GM18502 (cell line): ENCODE results near the gene PYGO1.
A peak's percentile ranks its signal among the peaks of the same experiment; 100 is the strongest.
"Not testable (repeated sequence)": the region's sequence is repeated elsewhere in the genome, so short reads cannot be mapped to it uniquely, and the experiment has no call there.

Source experiments
- ATAC-seq: cut with Tn5 transposase; IDR thresholded peaks from one replicate; pipeline ENCODE4 v1.9.1; 2021; ENCODE audit warnings: mild to moderate bottlenecking; ENCODE audit not compliant: unreplicated experiment, poor library complexity

PYGO1 gene, protein sequence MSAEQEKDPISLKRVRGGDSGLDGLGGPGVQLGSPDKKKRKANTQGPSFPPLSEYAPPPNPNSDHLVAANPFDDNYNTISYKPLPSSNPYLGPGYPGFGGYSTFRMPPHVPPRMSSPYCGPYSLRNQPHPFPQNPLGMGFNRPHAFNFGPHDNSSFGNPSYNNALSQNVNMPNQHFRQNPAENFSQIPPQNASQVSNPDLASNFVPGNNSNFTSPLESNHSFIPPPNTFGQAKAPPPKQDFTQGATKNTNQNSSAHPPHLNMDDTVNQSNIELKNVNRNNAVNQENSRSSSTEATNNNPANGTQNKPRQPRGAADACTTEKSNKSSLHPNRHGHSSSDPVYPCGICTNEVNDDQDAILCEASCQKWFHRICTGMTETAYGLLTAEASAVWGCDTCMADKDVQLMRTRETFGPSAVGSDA

DNA sequence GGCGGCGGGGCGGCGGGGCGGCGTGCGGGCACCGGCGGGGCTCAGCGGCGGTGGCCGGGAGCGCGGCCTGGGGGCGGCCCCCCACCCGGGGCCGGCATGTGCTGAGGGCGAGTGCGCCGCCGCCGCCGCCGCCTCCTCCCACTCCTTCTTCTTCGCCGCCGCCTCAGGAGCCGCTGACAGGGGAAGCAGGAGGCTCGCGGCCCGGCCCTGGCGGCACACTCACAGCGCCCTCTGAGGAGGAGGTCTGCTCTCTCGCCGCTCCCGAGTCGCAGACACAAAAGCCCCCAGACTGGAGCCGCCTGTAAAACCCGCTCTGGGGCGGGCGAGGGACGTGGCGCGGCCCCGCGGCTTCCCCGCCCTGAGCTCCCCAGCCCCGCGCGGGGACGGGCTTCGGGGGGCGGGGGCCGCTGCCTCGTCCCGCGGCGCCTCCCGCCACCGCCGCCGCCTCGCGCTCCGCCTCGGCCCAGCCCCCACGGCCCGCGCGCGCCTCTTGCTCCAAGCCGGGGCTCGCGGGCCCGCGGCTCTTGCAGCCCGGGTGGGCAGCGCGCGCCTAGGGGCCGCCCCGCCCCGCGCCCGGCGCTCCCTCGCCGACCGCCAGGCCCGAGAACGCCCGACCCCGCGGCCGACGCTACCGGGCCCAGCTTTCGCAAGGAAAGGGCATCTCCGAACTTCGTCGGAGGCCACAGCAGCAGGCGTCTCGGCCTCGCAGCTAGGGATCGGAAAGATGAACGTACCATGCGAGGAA, at the start of gene PYGO1:
Gene PYGO1, minus strand, starts transcription at position 276 of the 745 bp plus-strand sequence. CDS start 462 bp downstream, outside the sequence.
- peak; percentile 78 for ATAC-seq

DNA sequence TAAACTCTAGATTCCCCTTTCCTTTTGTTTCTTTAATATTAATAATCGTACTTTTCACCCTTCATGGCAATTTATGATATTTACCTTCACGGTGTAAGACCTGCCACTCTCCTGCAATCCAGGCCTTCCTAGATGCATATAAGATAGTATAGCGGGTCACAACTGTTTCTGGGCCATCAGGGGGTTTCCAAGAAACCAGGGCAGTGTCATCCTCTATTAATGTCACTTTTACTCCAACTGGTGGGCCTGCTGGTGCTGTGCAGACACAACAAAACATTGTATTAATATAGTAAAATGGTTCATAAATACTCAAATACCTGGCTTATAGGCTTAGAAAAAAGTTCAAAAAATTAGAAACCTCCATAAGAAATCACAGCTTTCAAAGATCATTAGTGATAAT, 48.9 kb upstream of the PYGO1 start:
- ATAC-seq = no peak

- no peak for ATAC-seq
Observed at GRCh38 chr15:55633731-55634130, 45.6 kb upstream of the PYGO1 start.

DNA sequence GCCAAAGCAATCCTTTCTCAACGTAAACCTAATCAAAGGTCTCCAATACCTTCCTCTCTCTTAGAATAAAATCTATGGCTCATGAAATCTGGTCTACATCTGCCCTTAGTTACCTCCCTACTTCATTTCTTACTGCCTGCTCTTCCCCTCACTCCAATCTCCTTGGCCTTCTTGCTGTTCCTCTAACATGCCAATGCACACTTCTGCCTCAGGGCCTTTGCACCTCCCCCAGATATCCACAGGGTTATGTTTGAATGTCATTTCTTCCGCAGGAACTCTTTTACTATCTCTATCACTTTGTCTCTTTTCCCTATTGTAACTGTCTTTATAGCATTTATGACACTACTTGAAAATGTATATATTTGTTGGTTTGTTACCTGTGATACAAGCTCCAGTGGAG, 44.3 kb upstream of the PYGO1 start:
- no peak for ATAC-seq

DNA sequence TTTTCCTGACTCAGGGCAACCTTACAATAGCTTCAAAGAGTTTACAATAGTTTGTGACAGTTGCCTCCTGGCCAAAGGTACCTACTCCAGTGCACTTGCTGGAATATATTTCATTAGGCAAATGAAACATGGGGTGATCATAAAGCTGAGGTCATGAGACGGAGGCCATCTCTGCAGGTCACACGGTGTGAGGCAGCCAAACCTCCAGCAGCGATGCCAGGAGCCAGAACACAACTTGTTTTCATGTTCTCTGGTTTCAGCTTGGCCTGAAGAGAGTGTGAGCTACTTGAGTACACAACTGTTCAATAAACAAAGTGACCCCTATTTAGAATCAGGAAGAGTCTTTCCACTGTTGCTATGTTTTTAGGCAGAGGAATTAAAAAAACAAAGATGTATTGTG, 42.7 kb upstream of the PYGO1 start:
- no peak for ATAC-seq

DNA sequence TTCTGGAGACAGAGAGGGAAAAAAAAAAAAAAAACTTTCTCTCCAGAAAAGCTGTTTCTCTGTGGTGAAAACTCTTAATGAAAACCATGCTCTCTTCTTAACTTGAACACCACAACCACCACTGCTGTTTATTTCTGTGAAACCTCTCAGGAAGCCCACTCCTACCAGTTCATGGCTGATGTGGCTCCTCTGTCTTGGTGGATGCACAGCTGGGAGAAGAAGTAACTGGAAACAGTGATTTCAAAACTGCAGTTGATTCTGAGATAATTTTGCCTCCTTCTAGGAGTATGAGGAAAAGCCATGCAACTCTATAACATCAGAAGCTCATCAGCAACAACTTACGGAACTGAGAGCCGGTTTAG, 40.2 kb upstream of the PYGO1 start:
- no peak for ATAC-seq

DNA sequence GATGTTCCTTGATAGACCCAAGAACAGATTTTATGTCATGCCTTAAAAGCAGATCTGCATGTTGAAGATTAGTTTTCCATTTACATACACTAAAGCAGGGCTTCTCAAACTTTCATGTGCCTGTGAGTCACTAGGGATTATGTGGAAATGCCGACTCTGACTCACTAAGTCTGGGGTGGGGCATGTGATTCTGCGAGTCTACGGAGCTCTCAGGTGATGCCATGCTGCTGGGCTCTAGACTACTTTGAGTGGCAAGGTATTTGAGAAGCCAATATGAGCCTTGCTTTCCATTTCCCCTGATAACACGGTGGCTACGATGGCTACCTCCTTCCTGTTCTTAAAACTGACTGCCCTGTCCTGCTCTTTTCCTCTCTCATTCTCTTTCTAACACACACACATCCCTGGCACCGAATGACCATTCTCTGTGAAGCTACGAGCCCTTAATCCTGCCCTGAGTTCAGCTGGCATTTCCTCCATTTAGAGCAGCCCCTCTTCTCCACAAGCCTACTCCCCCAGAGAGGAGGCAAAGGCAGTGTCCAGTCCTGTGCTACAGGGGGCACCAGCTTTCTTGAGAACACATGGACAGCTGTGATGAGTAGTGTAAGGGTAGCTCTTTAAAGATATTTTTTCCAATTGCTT, 39.7 kb upstream of the PYGO1 start:
- no peak for ATAC-seq

- no peak for ATAC-seq
Observed at GRCh38 chr15:55619783-55620182, 31.6 kb upstream of the PYGO1 start.

DNA sequence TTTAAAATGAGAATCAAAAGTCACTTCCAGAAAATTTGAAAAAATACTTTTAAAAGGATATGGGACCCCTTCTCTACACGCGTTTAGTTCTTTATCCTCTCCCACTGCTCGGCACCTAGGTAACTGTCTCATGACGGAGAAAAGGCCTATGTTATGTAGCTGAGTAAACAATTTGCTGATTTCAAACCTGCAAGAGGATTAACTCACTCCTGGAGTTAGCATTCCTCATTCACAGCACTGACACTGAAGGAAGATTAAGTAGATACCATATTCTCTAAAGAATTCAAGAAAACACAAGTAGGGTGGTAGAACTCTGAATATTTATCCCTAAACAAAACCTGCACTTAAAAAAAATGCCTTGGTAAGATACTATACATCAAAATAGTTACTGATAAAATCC, 30.2 kb upstream of the PYGO1 start:
- no peak for ATAC-seq

- no peak for ATAC-seq
Observed at GRCh38 chr15:55615445-55615844, 27.3 kb upstream of the PYGO1 start.

DNA sequence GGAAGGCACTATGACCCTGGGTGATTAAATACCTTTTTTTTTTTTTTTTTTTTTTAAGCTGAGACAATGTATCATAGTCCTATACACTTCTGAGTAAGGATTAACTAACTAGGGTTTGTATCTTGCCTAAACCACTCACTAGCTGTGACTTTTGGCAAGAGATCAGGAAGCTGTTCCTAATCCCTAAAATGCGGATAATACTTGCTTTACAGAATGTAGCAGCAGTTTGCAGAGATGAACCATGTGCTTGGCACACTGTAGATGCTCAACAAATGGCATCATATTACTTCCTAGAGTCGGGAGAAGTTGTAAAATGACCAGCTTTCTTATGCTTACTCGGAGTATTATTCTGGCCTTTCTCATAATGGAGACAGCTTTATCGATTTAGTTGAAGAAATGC, 25.6 kb upstream of the PYGO1 start:
- ATAC-seq = no peak

GRCh38 chr15:55606214-55606613, 18.1 kb upstream of the PYGO1 start:
- no peak for ATAC-seq

DNA sequence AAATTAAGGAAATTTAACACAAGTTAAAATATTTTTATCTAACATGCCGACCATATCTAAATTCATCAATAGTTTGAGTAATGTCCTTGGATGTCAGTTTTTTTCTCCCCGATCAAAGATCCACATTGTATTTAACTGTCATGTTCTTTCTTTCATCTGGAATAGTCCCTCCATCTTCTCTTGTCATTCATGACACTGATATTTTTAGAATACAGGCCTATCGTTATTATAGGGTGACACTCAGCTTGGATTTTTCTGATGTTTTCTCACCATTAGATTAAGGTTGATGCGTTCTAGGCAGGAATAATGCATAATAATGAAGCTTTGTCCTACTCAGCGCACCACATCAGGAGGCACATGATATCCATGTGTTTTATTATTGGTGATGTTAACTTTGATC, 13.2 kb upstream of the PYGO1 start:
- ATAC-seq = no peak

- no peak for ATAC-seq
Observed at GRCh38 chr15:55599439-55599838, 11.3 kb upstream of the PYGO1 start.

- not testable (repeated sequence) for ATAC-seq
Observed at GRCh38 chr15:55593019-55593418, 4.9 kb upstream of the PYGO1 start.

GRCh38 chr15:55590788-55591187, 2.6 kb upstream of the PYGO1 start:
- ATAC-seq = no peak

GRCh38 chr15:55589287-55589686, 1.1 kb upstream of the PYGO1 start:
- no peak for ATAC-seq

GRCh38 chr15:55588815-55589115, 620 bp upstream of the PYGO1 start:
- ATAC-seq = no peak

DNA sequence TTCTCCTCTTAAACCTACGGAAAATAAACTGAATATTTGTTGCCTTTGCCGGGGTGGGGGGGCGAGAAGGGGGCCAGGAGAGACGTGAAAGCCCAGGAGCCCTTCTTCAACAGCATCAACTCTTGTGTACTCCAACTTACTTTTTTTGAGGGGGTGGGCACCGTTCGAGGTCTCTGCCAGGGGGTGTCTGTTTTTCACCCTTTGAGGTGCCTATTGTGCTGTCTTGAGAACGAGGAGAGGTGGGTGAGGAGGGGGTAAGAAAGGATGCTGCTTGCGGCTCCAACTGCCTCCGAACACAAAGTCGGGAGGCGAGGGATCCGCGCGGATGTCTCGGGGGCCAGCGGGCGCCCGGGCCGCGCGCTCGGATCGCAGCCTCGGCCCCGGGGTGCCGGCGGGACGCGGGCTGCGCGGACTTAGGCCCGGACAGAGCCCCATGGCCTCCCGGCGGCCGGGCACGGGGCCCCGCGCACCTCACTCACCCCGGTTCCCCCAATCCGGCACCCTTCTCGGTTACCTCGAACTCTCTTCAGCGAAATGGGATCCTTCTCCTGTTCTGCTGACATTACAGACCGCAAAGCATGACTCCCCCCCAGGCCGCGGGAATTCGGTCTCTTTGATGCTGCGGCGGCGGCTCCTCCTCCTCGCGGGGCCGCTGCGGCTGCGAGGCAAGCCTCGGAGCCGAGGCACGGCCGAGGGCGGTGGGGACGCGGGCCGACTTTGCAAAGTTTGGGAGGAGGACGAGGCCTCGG, 650 bp downstream of the PYGO1 start:
- peak; percentile 50 for ATAC-seq

GRCh38 chr15:55586808-55587207, 1.3 kb downstream of the PYGO1 start:
- no peak for ATAC-seq

DNA sequence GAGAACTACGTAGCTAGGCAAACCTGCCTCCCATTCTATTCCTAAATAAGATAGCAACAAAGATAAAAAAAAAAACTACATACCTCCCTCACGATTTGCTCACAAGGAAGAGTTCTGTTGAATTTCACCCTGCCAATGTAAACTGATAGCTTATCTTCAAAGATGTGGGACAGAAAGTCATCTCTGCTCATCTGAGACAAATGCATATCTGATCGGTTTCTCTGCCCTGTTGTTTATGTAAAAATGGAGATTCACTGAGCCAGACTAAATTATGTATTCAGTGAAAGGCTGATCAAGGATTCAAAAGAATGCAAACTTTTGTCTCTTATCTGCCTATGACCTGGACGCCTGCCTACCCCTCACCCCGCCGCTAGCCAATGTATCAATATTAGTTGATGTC, 11.2 kb downstream of the PYGO1 start:
- ATAC-seq = no peak
